GM21447 (cell line): ENCODE data around the gene NXPH1.

Experiments
- ATAC-seq: cut with Tn5 transposase; IDR thresholded peaks from one replicate; pipeline ENCODE4 v1.9.1; 2021; ENCODE audit not compliant: unreplicated experiment

Gene NXPH1

GRCh38 chr7:8491544-8492489, 58.4 kb downstream of the NXPH1 start:
- ATAC-seq: no peak

- no peak for ATAC-seq
Measured at GRCh38 chr7:8499128-8499527, 65.7 kb downstream of the NXPH1 start.

- ATAC-seq: no peak
Measured at GRCh38 chr7:8500286-8500685, 66.9 kb downstream of the NXPH1 start.

GRCh38 chr7:8507566-8507965, 74.2 kb downstream of the NXPH1 start:
- no peak for ATAC-seq

- no peak for ATAC-seq
Measured at GRCh38 chr7:8509621-8510020, 76.2 kb downstream of the NXPH1 start.

- ATAC-seq: no peak
Measured at GRCh38 chr7:8511855-8512254, 78.4 kb downstream of the NXPH1 start.

- ATAC-seq: no peak
Measured at GRCh38 chr7:8514781-8515519, 81.5 kb downstream of the NXPH1 start.

- no peak for ATAC-seq
Measured at GRCh38 chr7:8515640-8516185, 82.3 kb downstream of the NXPH1 start.

- ATAC-seq: no peak
Measured at GRCh38 chr7:8516976-8517375, 83.6 kb downstream of the NXPH1 start.

- no peak for ATAC-seq
Measured at GRCh38 chr7:8528311-8528710, 94.9 kb downstream of the NXPH1 start.

- ATAC-seq: no peak
Measured at GRCh38 chr7:8531991-8532515, 98.6 kb downstream of the NXPH1 start.

GRCh38 chr7:8536431-8536830, 103.0 kb downstream of the NXPH1 start:
- ATAC-seq: no peak

- no peak for ATAC-seq
Measured at GRCh38 chr7:8549046-8549445, 115.6 kb downstream of the NXPH1 start.

- no peak for ATAC-seq
Measured at GRCh38 chr7:8560501-8560900, 127.1 kb downstream of the NXPH1 start.

GRCh38 chr7:8561449-8561848, 128.0 kb downstream of the NXPH1 start:
- no peak for ATAC-seq

GRCh38 chr7:8564281-8564680, 130.9 kb downstream of the NXPH1 start:
- ATAC-seq: no peak

- ATAC-seq: no peak
Measured at GRCh38 chr7:8566016-8566415, 132.6 kb downstream of the NXPH1 start.

- ATAC-seq: no peak
Measured at GRCh38 chr7:8567626-8568025, 134.2 kb downstream of the NXPH1 start.

- no peak for ATAC-seq
Measured at GRCh38 chr7:8579661-8580194, 146.3 kb downstream of the NXPH1 start.

- no peak for ATAC-seq
Measured at GRCh38 chr7:8581842-8582241, 148.4 kb downstream of the NXPH1 start.

- no peak for ATAC-seq
Measured at GRCh38 chr7:8582728-8583127, 149.3 kb downstream of the NXPH1 start.
